A673 (cell line): ENCODE data around the gene PALLD.

ENCODE experiments used
- CTCF ChIP-seq: fragments of 300-800, 200-600 bp; sonication (generic); conservative IDR thresholded peaks from 2 replicates; pipeline ENCODE4 v1.5.1; 2017; ENCODE audit warnings: low read depth, mild to moderate bottlenecking, antibody characterized with exemption, low read length, moderate library complexity, mixed read lengths
- EZH2 ChIP-seq: fragments of 200-600 bp; sonication (generic); IDR thresholded peaks from 2 replicates; pipeline ENCODE4 v1.6.1; 2017; ENCODE audit warnings: borderline replicate concordance, low read depth, mild to moderate bottlenecking, mixed read lengths, antibody characterized with exemption, low read length; ENCODE audit not compliant: poor library complexity, severe bottlenecking

GRCh38 chr4:168480931-168481611 lies 15.8 kb upstream of the PALLD start:
- TF ChIP-seq CTCF: no peak
- TF ChIP-seq EZH2: no peak
